ENCODE measurements around the gene NDEL1.

NDEL1 gene

DNA sequence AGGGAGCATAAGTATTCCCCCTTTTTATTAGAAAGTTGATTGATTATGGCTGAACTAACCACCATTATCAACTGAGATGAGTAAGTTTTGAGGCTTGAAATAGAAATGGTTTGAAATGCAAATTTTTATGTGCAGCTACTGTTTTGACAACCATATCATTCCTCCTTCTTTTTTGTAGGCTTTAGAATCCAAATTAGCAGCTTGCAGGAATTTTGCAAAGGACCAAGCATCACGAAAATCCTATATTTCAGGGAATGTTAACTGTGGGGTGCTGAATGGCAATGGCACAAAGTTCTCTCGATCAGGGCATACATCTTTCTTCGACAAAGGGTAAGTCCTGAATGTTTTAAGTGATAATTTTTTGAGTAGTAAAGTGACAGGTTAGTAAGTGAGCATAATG is 24.1 kb downstream of the NDEL1 start:
- no peak for DNase-seq

DNA sequence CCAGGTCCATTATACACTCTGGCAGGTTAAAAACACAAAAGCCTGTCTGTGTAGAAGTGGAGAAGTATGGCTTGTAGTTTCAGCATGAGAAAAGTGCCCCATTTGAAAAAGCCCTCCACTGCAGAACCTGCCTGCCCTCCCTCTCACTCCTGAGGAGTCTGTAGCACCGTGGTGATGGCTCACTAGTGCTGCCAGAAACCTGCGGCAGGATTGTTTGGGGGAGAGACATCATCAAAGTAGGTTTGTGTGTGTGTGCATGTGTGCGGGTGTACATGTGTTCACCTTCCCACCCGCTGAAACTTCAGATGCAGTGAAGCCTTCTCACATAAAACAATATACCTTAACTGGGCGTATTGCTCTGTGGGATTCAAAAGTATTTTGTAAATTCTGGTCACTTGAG is 26.9 kb downstream of the NDEL1 start:
- no peak for DNase-seq

DNA sequence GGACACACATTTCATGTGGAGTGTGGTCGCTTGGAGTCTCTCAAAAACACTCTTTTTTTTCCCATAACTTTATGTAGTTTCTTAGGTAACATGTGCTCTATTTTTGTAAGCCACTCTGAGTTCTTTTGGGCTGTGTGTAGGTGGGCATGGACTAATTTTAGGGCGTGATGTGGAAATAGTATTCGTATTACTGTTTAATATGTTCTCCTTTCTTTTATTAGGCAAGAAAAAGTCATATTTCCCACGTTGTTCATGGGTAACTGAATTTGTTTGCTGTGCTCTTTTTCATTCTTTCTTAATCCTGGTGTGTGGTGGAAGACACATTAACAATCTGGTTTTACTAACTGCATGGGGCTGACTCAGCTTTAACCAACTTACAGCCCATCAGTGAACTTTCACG is 27.4 kb downstream of the NDEL1 start:
- no peak for DNase-seq

GRCh38 chr17:8464941-8465340 is 29.3 kb downstream of the NDEL1 start:
- no peak for DNase-seq

DNA sequence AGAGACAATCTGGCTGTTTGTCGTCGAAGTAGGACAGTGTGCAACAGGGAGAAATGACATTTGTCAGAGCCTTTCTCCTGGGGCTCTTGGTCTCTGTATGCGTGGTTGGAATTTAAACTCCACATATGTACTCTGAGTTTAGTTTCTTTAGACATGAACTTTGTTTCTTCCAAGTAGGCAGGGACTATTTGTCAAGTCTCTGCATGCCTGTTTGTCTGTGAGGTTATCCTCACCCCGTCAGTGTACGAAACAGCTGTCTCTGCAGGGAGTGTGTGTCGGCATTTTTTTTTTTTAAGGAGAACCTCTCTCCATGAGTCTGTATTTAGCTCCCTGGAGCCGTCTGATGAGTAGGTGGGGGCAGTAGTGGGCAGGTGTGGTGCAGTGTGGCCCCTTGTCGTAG is 29.7 kb downstream of the NDEL1 start:
- DNase-seq, result no peak

- DNase-seq, result no peak
These were observed 30.1 kb downstream of the NDEL1 start for GRCh38 chr17:8465759-8466158.

DNA sequence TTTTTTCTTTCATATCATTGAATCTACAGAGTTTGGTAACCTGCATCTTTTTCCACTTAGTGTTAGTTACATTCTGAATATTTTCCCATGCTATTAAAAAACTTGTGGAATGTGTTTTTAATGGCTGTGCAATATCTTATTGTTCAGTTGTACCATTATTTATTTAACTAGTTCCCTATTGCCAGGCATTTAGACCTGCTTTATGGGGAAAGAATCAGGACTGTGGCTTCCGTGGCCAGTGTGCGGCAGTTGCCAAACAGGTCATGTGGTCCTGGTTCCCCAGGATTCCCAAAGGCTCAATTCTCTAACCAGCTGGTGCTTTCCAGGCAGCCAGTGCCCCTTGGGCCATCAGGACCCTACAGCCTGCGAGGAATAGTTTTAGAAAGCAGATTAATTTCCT is 30.8 kb downstream of the NDEL1 start:
- DNase-seq, result no peak

DNA sequence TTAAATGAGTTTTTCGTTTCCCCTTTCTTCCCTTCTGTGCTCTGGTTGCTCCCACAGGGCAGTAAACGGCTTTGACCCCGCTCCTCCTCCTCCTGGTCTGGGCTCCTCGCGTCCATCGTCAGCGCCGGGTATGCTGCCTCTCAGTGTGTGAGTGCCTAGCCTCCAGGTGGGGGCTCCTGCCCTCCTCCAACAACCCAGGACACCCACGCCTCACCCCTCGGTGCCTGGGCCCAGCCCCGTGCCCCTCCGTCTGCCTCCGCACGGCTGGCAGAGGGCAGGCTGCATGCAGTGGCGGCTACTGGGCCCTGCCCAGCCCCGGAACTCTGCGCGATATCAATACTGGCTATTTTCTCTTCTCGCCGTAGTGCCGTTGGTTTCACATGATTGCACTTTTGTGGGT is 31.2 kb downstream of the NDEL1 start:
- no peak for DNase-seq

DNA sequence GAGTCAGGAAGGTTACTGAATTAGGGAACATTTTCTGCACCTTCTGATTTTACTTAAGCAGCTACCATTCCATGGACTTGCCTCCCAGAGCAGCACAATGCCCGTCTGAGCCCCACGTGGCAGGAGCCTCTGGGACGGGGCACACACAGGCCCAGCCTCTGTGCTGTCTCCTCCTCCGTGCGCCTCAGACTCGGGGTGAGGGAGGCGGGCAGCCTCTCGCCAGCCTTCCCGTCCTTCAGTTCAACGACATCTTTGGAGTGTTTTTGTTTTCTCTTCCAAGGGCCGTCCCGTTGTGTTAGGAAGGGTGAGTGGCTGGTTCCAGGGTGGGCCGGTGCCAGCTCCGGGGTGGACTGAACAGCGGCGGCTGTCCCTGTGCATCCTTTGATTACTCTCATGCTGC is 31.8 kb downstream of the NDEL1 start:
- DNase-seq, result no peak

- no peak for DNase-seq
These were observed 32.4 kb downstream of the NDEL1 start for GRCh38 chr17:8468127-8468526.

DNA sequence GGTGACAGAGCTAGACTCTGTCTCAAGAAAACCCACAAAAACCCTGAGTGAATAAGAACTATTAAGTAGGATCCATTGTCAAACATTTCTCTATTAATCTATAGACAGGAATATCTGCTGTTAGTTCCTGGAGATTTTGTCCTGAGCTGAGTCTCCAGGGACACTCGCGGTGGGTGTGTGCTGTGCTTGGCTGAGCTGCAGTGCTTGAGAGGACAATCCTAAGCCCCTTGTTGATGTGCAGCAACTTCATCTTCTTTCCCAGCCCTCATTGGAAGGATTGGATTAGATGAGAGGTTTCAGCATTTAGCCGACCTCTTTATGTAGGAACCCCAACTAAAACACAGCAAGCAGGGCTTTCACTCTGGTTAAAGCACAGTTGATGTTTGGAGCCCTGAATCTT is 33.3 kb downstream of the NDEL1 start:
- DNase-seq, result no peak

DNA sequence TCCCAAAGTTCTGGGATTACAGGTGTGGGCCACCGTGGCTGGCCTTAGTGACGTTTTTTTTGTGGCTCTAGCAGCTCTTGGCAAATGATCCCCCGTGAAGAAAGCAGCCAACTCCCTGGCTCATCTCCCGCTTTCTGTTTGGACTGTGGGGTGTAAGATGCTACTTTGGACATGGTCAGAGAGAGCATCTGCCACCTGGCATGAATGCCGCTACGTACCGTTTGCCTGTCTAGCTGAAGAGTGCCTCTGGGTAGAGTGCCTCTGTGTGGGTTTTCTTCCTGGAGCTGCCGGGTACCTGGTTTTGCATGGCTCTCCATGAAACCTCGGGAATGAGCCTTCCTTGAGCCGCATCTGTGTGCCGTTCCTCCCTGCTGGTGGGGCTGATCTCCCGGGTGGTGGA is 34.3 kb downstream of the NDEL1 start:
- no peak for DNase-seq

DNA sequence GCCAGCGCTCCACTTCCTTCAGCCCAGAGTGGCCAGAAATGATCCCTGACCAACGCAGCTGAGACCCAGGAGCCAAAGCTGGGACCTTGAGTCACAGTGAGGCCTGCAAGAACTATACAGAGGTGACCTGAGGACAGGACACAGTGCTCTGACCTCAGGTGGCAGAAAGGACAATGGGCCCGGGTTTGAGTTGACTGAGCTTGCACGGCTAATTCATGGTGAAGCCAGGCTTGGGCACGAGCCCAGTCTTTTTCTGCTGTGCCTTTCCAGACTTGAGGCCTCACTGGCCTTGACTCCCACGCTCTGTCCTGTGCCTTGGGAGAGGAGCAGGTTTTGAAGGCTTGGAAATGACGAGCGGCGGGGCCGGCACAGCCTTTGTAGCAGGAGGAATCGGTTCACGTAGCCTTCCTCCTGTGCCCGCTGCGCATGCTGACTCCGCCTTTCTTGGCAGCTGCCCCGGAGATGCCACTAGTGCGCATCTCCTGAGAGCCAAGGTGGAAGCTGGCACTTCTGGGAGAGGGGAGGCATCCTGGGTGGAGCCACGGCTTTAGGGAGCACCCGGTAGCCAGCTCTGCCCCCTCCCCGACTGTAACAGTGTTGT is 34.9 kb downstream of the NDEL1 start:
- no peak for DNase-seq

GRCh38 chr17:8472663-8473062 is 37.0 kb downstream of the NDEL1 start:
- no peak for DNase-seq

GRCh38 chr17:8473451-8474192 is 37.9 kb downstream of the NDEL1 start:
- no peak for DNase-seq

GRCh38 chr17:8474826-8475225 is 39.1 kb downstream of the NDEL1 start:
- no peak for DNase-seq

- no peak for DNase-seq
These were observed 39.5 kb downstream of the NDEL1 start for GRCh38 chr17:8475227-8475626.

DNA sequence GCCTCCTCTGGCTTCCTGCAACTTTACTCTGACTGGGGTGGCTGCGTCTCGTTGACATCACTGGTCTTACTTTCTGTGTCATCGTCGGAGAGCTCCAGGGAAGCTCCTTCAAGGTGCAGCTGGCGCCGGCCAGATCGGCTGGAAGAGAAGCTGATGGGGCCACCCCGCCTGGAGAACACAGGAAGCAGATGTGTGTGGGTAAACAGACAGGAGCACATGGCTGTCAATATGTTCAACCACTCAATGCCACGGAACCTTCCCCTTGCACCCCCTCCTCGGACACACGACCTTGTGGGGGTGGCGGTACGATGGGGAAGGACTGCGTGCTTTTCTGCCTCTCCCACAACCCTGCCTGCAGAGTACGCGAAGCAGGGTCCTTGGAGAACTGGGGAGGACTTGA is 40.1 kb downstream of the NDEL1 start:
- no peak for DNase-seq

- DNase-seq, result no peak
These were observed 41.1 kb downstream of the NDEL1 start for GRCh38 chr17:8476741-8477140.

GRCh38 chr17:8477171-8477570 is 41.5 kb downstream of the NDEL1 start:
- no peak for DNase-seq

DNA sequence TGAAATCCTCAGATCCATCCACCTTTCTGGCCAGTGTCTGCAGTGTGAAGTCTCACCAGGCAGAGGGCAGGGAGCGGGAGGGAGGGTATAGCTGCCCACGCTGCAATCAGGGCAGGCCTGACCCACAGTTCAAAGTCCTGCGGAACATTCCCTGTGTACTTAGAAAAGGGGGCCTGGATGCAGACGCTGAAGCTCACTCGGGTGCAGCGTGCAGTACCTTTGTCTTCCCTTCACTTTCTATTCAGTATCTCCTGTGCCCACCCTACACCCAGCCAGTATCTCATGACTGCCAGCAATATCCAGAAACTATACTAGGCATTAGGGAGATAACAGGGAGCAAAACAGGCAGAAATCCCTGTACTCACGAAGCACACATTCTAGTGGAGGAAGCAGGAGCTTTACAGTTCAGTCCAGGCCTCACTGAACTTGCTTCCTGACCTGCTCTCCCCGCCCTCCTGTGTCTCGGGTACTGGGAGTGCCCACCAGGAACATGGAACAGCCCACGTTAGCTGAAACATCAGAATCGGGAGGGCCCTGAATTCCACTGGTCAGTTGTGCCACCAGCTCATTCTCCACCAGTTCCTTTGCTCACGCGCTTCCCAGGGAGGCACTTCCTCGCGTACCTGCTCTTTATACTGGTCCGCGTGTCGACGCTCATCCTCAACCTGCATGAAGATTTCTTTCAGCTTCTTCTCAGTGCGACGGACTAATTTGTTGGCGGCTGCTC is 42.2 kb downstream of the NDEL1 start:
- DNase-seq, result no peak

GRCh38 chr17:8479431-8479947 is 43.8 kb downstream of the NDEL1 start:
- no peak for DNase-seq

DNA sequence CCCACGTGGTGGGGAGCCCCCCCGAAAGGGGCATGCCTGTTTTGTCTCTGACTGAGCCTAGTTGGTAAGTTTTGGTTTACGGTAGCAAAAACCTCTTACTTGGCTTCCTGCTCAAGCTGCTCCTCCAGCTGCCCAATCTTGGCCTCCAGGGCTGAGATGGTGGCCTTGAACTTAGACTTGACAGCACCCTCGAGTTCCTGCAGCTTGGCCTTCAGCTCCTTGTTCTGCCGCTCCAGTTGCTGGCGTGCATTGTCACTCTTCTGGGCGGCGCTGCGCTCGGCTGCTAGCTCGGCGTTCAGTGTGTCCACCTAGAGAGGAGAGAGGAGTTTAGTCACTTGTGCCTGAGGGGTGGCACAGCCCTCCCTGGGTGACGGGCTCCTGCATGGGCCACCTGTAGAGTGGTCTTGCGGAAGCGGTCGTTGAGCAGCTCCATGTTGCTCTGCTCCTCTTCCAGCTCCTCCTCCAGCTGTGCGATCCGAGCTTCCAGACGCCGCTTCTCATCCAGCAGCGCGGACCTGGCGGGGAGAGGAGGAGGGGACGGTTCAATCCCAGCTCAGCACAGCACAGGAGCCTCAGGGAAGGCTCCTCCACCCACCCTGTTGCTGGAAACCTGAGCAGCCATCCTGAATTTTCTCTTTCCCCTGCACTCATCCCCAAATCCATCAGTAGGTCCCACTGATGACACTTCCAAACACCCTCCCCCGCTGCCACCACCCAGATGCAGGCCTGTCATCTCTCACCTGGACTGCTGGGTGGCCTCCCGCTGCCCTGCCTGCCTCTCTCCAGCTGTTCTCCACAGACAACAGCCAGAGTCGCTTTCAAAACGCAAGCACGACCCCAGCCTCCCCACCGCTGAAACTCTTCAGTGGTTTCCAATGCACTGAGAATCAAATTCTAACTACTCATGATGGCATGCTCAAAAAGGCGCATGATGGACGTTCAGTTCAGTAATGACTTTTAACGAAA is 44.6 kb downstream of the NDEL1 start:
- DNase-seq, result no peak
